Measurements from ENCODE around the gene CSF3R. TPM values are rescaled to one million over a fixed set of nuclear protein-coding genes. Genes with fewer than 3 reads are reported as not detected.

The CSF3R gene
- total RNA-seq, 4 donors from 2014 or later: 18.9 to 258 (median 41.8) TPM

GRCh38 chr1:36438715-36439114 lies 44.0 kb downstream of the CSF3R start:
- TF ChIP-seq, protein P1, sequence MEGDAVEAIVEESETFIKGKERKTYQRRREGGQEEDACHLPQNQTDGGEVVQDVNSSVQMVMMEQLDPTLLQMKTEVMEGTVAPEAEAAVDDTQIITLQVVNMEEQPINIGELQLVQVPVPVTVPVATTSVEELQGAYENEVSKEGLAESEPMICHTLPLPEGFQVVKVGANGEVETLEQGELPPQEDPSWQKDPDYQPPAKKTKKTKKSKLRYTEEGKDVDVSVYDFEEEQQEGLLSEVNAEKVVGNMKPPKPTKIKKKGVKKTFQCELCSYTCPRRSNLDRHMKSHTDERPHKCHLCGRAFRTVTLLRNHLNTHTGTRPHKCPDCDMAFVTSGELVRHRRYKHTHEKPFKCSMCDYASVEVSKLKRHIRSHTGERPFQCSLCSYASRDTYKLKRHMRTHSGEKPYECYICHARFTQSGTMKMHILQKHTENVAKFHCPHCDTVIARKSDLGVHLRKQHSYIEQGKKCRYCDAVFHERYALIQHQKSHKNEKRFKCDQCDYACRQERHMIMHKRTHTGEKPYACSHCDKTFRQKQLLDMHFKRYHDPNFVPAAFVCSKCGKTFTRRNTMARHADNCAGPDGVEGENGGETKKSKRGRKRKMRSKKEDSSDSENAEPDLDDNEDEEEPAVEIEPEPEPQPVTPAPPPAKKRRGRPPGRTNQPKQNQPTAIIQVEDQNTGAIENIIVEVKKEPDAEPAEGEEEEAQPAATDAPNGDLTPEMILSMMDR (IDR thresholded peaks at IDR 0.05): no peak
- DNase-seq (ENCODE audit: low spot score) (no peak), ATAC-seq (ENCODE audit: low FRiP score) (no peak)

- DNase-seq (ENCODE audit: low spot score) (no peak), ATAC-seq (ENCODE audit: low FRiP score) (no peak)
- TF ChIP-seq, protein P1 (IDR thresholded peaks at IDR 0.05): no peak
These were observed 45.9 kb downstream of the CSF3R start for GRCh38 chr1:36436821-36437220.

- DNase-seq (ENCODE audit: low spot score): no peak
- TF ChIP-seq, protein P1 (IDR thresholded peaks at IDR 0.05): no peak
- ATAC-seq (ENCODE audit: low FRiP score): no peak
These were observed 49.6 kb downstream of the CSF3R start for GRCh38 chr1:36433102-36433501.

GRCh38 chr1:36432616-36433015 lies 50.1 kb downstream of the CSF3R start:
- TF ChIP-seq, protein P1 (IDR thresholded peaks at IDR 0.05): no peak
- ATAC-seq (ENCODE audit: low FRiP score) (no peak), DNase-seq (ENCODE audit: low spot score) (no peak)

DNA sequence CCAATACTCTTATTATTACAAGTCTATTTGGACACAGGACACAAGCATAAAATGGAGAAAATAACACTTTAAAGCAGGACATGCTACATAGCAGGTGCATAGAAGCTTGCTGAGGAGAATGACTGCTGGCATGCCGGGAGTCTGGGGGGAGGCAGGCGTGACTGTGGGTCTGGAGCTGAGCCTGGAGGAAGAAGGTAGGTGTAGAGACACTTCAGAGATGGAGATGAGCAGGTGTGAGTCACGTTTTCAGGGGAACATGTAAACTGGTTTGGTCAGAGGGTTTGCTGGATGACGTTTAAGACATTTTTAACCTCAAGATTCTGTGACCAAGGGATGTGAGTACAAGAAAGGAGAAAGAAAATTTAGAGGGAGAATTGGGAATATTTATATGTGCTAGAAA lies 56.9 kb downstream of the CSF3R start:
- no peak for DNase-seq (ENCODE audit: low spot score)
- TF ChIP-seq, protein P1 (IDR thresholded peaks at IDR 0.05): no peak
- ATAC-seq (ENCODE audit: low FRiP score): no peak

GRCh38 chr1:36421649-36422048 lies 61.1 kb downstream of the CSF3R start:
- TF ChIP-seq, protein P1 (IDR thresholded peaks at IDR 0.05): no peak

DNA sequence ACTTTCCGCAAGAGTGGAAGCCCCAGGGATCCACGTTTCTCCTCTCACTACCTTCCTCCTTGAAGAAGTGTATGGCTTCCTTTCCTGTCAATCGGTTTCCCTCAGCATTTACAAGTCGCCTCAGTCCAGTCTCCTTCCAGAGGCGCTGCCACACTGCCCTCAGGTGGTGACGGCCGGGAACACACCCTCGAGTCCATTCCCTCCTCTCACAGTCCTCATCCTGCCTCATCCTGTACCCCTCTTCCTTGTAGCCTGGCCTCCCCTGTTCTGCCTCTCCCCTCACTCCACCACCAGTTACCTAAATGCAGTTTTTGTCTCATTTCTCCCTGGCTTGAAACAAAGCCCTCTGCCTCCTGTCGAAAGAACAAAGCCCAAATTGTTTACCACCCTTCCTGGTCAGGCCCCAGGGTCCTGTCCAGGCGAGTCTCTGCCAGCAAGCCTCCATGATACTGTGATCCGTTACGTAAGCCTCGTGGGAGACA lies 61.8 kb downstream of the CSF3R start:
- peak; percentile 85 for DNase-seq (ENCODE audit: low spot score)
- TF ChIP-seq, protein P1 (IDR thresholded peaks at IDR 0.05): peak in 2 of 3 donors; percentile 55 to 73
- ATAC-seq (ENCODE audit: low FRiP score): peak; percentile 93

More at GRCh38 chr1:36421649-36422048, 61.1 kb downstream of the CSF3R start:
- DNase-seq (ENCODE audit: low spot score) (no peak), ATAC-seq (ENCODE audit: low FRiP score) (no peak)

Measured in omental fat pad (tissue), 4 donors.